ENCODE measurements around the gene AFTPH.

Gene AFTPH

DNA sequence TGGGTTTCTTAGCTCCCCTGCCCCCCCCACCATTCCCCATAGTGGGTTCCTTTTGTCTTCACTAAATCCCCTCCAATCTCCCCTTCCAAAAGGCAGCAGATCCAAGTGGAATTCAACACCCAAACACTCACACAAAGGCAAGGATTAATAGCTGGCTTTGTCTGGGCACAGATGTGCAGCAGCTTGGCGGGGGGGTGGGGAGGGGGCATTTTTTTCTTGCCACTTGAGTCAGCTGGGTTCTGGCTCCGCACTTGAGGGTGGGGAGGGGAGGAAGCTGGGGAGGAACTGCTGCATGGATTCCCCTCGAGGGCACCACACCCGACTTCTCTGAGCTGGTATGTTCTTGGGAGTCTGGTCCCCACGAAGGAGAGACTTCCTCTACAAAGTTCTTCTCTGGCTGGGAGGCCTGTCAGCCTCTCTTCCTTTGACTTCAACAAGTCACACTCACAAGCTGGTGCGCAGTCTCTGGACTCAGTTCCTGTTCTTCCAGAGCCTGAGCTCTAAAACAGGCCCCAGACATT is 93.6 kb downstream of the AFTPH start:
- no peak overlapping the region for H3K4me3 ChIP-seq (ENCODE audit: insufficient read depth, low read length, poor library complexity, severe bottlenecking)
- no peaks in the 10 kb centered on the region; the same call in 1 of the 2 replicates for H3K27me3 ChIP-seq (ENCODE audit: low read length)
- TF ChIP-seq EZH2phosphoT487 (conservative IDR thresholded peaks at IDR 0.05; ENCODE audit: low read length): no peak
- TF ChIP-seq, protein P1, sequence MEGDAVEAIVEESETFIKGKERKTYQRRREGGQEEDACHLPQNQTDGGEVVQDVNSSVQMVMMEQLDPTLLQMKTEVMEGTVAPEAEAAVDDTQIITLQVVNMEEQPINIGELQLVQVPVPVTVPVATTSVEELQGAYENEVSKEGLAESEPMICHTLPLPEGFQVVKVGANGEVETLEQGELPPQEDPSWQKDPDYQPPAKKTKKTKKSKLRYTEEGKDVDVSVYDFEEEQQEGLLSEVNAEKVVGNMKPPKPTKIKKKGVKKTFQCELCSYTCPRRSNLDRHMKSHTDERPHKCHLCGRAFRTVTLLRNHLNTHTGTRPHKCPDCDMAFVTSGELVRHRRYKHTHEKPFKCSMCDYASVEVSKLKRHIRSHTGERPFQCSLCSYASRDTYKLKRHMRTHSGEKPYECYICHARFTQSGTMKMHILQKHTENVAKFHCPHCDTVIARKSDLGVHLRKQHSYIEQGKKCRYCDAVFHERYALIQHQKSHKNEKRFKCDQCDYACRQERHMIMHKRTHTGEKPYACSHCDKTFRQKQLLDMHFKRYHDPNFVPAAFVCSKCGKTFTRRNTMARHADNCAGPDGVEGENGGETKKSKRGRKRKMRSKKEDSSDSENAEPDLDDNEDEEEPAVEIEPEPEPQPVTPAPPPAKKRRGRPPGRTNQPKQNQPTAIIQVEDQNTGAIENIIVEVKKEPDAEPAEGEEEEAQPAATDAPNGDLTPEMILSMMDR (IDR thresholded peaks at IDR 0.05; ENCODE audit: insufficient read depth, low read length, poor library complexity, severe bottlenecking): no peak
- no peak overlapping the region for H3K9ac ChIP-seq (ENCODE audit: low read length)
- no peak overlapping the region for H2AFZ ChIP-seq (ENCODE audit: low read depth, low read length, severe bottlenecking)
- no peaks in the 10 kb centered on the region for H4K20me1 ChIP-seq (ENCODE audit: low read depth, low read length)
- H3K9me2 ChIP-seq (replicated peaks; ENCODE audit: insufficient read depth, low read length): no peaks in the 10 kb centered on the region
- H3K9me3 ChIP-seq (ENCODE audit: insufficient read depth, low read length): no peaks in the 10 kb centered on the region
- no peaks in the 10 kb centered on the region for H3K36me3 ChIP-seq (ENCODE audit: low read length)
- no peak overlapping the region for H3K27ac ChIP-seq (ENCODE audit: low read depth, low read length)
- no peaks in the 10 kb centered on the region for H3F3A ChIP-seq (ENCODE audit: insufficient read depth)
- H3K4me2 ChIP-seq (ENCODE audit: low read depth, low read length, poor library complexity, severe bottlenecking): no peak overlapping the region
- H3K79me2 ChIP-seq (ENCODE audit: insufficient read depth, low read length): no peaks in the 10 kb centered on the region

- no peak overlapping the region for H3K4me3 ChIP-seq (ENCODE audit: insufficient read depth, low read length, poor library complexity, severe bottlenecking)
- H3F3A ChIP-seq (ENCODE audit: insufficient read depth): no peaks in the 10 kb centered on the region
- no peaks in the 10 kb centered on the region for H3K9me2 ChIP-seq (replicated peaks; ENCODE audit: insufficient read depth, low read length)
- no peak overlapping the region for H3K4me2 ChIP-seq (ENCODE audit: low read depth, low read length, poor library complexity, severe bottlenecking)
- no peaks in the 10 kb centered on the region for H3K27me3 ChIP-seq (ENCODE audit: low read length)
- no peaks in the 10 kb centered on the region for H3K9me3 ChIP-seq (ENCODE audit: insufficient read depth, low read length)
- H2AFZ ChIP-seq (ENCODE audit: low read depth, low read length, severe bottlenecking): no peak overlapping the region
- no peak overlapping the region for H3K27ac ChIP-seq (ENCODE audit: low read depth, low read length)
- H3K9ac ChIP-seq (ENCODE audit: low read length): no peak overlapping the region
- no peaks in the 10 kb centered on the region for H4K20me1 ChIP-seq (ENCODE audit: low read depth, low read length)
- H3K36me3 ChIP-seq (ENCODE audit: low read length): no peaks in the 10 kb centered on the region
- no peaks in the 10 kb centered on the region for H3K79me2 ChIP-seq (ENCODE audit: insufficient read depth, low read length)
- TF ChIP-seq, protein P1 (IDR thresholded peaks at IDR 0.05; ENCODE audit: insufficient read depth, low read length, poor library complexity, severe bottlenecking): no peak
- no peak for TF ChIP-seq EZH2phosphoT487 (conservative IDR thresholded peaks at IDR 0.05; ENCODE audit: low read length)
Observed at GRCh38 chr2:64620661-64621060, 96.5 kb downstream of the AFTPH start.

- H3F3A ChIP-seq (ENCODE audit: insufficient read depth): no peaks in the 10 kb centered on the region
- H3K9ac ChIP-seq (ENCODE audit: low read length): no peak overlapping the region
- no peaks in the 10 kb centered on the region for H3K79me2 ChIP-seq (ENCODE audit: insufficient read depth, low read length)
- H2AFZ ChIP-seq (ENCODE audit: low read depth, low read length, severe bottlenecking): no peak overlapping the region
- H3K4me2 ChIP-seq (ENCODE audit: low read depth, low read length, poor library complexity, severe bottlenecking): no peak overlapping the region
- H3K9me2 ChIP-seq (replicated peaks; ENCODE audit: insufficient read depth, low read length): no peaks in the 10 kb centered on the region
- no peak overlapping the region for H3K4me3 ChIP-seq (ENCODE audit: insufficient read depth, low read length, poor library complexity, severe bottlenecking)
- no peaks in the 10 kb centered on the region for H3K36me3 ChIP-seq (ENCODE audit: low read length)
- no peak overlapping the region for H3K27ac ChIP-seq (ENCODE audit: low read depth, low read length)
- TF ChIP-seq, protein P1 (IDR thresholded peaks at IDR 0.05; ENCODE audit: insufficient read depth, low read length, poor library complexity, severe bottlenecking): no peak
- H3K27me3 ChIP-seq (ENCODE audit: low read length): no peaks in the 10 kb centered on the region
- no peaks in the 10 kb centered on the region for H3K9me3 ChIP-seq (ENCODE audit: insufficient read depth, low read length)
- H4K20me1 ChIP-seq (ENCODE audit: low read depth, low read length): no peaks in the 10 kb centered on the region
Observed at GRCh38 chr2:64622443-64623241, 98.5 kb downstream of the AFTPH start.
